OCI-LY3 (cell line): ENCODE results near the gene GLRA1.

Experiments used
- H2AFZ ChIP-seq: fragments of 200-600, 300-600 bp; shearing (Covaris generic); 2 replicates; pipeline ENCODE4 v1.6.0; 2014; ENCODE audit warnings: antibody characterized with exemption, low read depth, low read length
- H3K27ac ChIP-seq: fragments of 200-600, 300-600 bp; sonication (generic); 2 replicates; pipeline ENCODE4 v1.5.1; 2014; ENCODE audit warnings: mild to moderate bottlenecking, low read length, moderate library complexity, mixed read lengths
- H3K27me3 ChIP-seq: fragments of 200-600, 300-600 bp; sonication (generic); 2 replicates; pipeline ENCODE4 v1.6.1; 2014; ENCODE audit warnings: low read depth, low read length, mixed read lengths
- H3K36me3 ChIP-seq: fragments of 200-600, 300-600 bp; sonication (generic); replicated peaks from 2 replicates; pipeline ENCODE3; 2014; ENCODE audit warnings: low read depth, low read length, mixed read lengths
- H3K4me1 ChIP-seq: fragments of 300-600, 200-600 bp; sonication (generic); 2 replicates; pipeline ENCODE4 v1.6.1; 2014; ENCODE audit warnings: low read length, mixed read lengths
- H3K4me2 ChIP-seq: fragments of 200-600, 300-600 bp; sonication (generic); 2 replicates; pipeline ENCODE4 v1.6.1; 2014; ENCODE audit warnings: low read length, mixed read lengths
- H3K4me3 ChIP-seq: fragments of 300-600, 200-600 bp; sonication (generic); 2 replicates; pipeline ENCODE4 v1.5.1; 2014; ENCODE audit warnings: antibody characterized with exemption, mild to moderate bottlenecking, low read length, moderate library complexity
- H3K79me2 ChIP-seq: fragments of 300-600, 200-600 bp; shearing (Covaris generic); 2 replicates; pipeline ENCODE4 v1.6.1; 2014; ENCODE audit warnings: mild to moderate bottlenecking, low read length, mixed read lengths
- H3K9ac ChIP-seq: fragments of 300-600, 200-600 bp; shearing (Covaris generic); 2 replicates; pipeline ENCODE4 v1.6.0; 2014; ENCODE audit warnings: mild to moderate bottlenecking, low read length, moderate library complexity
- H3K9me3 ChIP-seq: fragments of 200-600, 300-600 bp; shearing (Covaris generic); 2 replicates; pipeline ENCODE4 v1.6.1; 2014; ENCODE audit warnings: low read length, mixed read lengths; ENCODE audit not compliant: insufficient read depth
- H4K20me1 ChIP-seq: fragments of 200-600, 300-600 bp; sonication (generic); 2 replicates; pipeline ENCODE4 v1.6.1; 2016; ENCODE audit warnings: low read length, mixed read lengths; ENCODE audit not compliant: insufficient read depth
- CTCF ChIP-seq: fragments of 200-600, 300-600 bp; sonication (generic); IDR thresholded peaks from 2 replicates; pipeline ENCODE4 v1.5.1; 2014; ENCODE audit warnings: antibody characterized with exemption, low read length, low read depth
- EZH2phosphoT487 ChIP-seq: fragments of 200-600 bp; shearing (Covaris generic); IDR thresholded peaks from 2 replicates; pipeline ENCODE4 v1.6.1; 2018; ENCODE audit warnings: antibody characterized with exemption, mixed run types, low read depth

Gene GLRA1

DNA sequence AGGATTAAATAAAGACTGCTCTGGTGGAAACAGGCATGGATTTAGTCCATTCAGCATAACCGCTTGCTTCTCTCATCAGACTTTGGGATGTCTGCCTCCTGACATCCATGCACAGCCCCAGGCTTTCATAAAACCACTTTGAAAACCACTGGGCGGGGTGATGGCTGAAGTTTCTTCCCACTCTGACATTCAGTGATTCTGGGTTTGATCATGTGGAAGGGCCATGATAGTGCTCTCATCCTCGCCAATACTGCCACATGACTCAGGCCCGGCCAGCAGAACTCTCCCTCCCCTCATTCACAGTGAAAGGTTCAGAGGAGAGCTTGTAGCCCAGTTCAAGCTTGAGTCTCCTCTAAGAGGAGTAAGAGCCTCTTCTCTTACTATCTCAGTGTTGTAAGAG, 29.6 kb upstream of the GLRA1 start:
- Histone ChIP-seq H3K4me3 (no peak overlapping the region), H2AFZ (no peak overlapping the region), H3K9me3 (no peaks in the 10 kb centered on the region), H3K4me1 (no peaks in the 10 kb centered on the region), H3K9ac (no peak overlapping the region), H3K27ac (no peak overlapping the region), H3K79me2 (no peaks in the 10 kb centered on the region), H3K27me3 (no peaks in the 10 kb centered on the region), H4K20me1 (no peaks in the 10 kb centered on the region), H3K36me3 (no peaks in the 10 kb centered on the region), H3K4me2 (no peak overlapping the region)
- TF ChIP-seq CTCF (no peak), EZH2phosphoT487 (no peak)

GRCh38 chr5:151953833-151954232, 29.2 kb upstream of the GLRA1 start:
- no peak overlapping the region for H2AFZ ChIP-seq

GRCh38 chr5:151952238-151952637, 27.6 kb upstream of the GLRA1 start:
- Histone ChIP-seq H3K27me3 (no peaks in the 10 kb centered on the region), H4K20me1 (no peaks in the 10 kb centered on the region), H2AFZ (no peak overlapping the region), H3K9ac (no peak overlapping the region), H3K79me2 (no peaks in the 10 kb centered on the region), H3K36me3 (no peaks in the 10 kb centered on the region), H3K9me3 (no peaks in the 10 kb centered on the region), H3K4me3 (no peak overlapping the region), H3K4me1 (no peaks in the 10 kb centered on the region), H3K27ac (no peak overlapping the region), H3K4me2 (no peak overlapping the region)
- TF ChIP-seq CTCF (no peak), EZH2phosphoT487 (no peak)

More at GRCh38 chr5:151953833-151954232, 29.2 kb upstream of the GLRA1 start:
- H3K27ac ChIP-seq: no peak overlapping the region
- no peaks in the 10 kb centered on the region for H4K20me1 ChIP-seq
- H3K9ac ChIP-seq: no peak overlapping the region
- no peak overlapping the region for H3K4me2 ChIP-seq
- H3K79me2 ChIP-seq: no peaks in the 10 kb centered on the region
- H3K4me3 ChIP-seq: no peak overlapping the region
- TF ChIP-seq EZH2phosphoT487: no peak
- no peak for TF ChIP-seq CTCF
- no peaks in the 10 kb centered on the region for H3K27me3 ChIP-seq
- H3K9me3 ChIP-seq: no peaks in the 10 kb centered on the region
- H3K36me3 ChIP-seq: no peaks in the 10 kb centered on the region
- H3K4me1 ChIP-seq: no peaks in the 10 kb centered on the region

DNA sequence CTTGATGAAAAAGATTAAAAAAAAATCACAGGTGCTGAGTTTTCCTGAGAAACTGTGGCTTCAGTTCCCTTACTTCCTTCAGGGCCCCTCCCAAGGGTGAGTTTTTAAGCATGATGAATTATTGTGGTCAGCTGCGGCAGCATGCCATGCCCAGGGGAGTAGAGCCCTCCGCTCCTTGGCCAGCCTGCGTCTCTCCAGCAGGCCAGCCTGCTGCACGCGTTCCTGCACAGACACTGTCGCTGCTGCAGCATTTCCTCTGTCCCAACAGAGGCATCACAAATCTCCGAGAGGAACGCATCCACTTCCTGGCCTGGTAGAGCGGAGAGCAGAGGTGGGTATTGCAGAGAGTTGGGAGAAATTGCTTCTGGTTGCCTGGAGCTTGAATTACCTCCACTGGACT, 26.1 kb upstream of the GLRA1 start:
- H3K9ac ChIP-seq: no peak overlapping the region
- H4K20me1 ChIP-seq: no peaks in the 10 kb centered on the region
- no peaks in the 10 kb centered on the region for H3K4me1 ChIP-seq
- no peak overlapping the region for H3K4me2 ChIP-seq
- no peaks in the 10 kb centered on the region for H3K9me3 ChIP-seq
- no peaks in the 10 kb centered on the region for H3K27me3 ChIP-seq
- H3K36me3 ChIP-seq: no peaks in the 10 kb centered on the region
- H2AFZ ChIP-seq: no peak overlapping the region
- H3K4me3 ChIP-seq: no peak overlapping the region
- no peak for TF ChIP-seq CTCF
- TF ChIP-seq EZH2phosphoT487: no peak
- no peaks in the 10 kb centered on the region for H3K79me2 ChIP-seq
- H3K27ac ChIP-seq: no peak overlapping the region
